GM06990 (cell line): ENCODE results near the gene MPZL3.
A peak's percentile ranks its signal among the peaks of the same experiment; 100 is the strongest.

Source experiments
- DNase-seq: peaks from one replicate; pipeline ENCODE4 v3.0.0-alpha.2; 2011; ENCODE audit not compliant: insufficient read length; ENCODE audit errors: extremely low read depth
- H3K27me3 ChIP-seq: replicated peaks from 2 replicates; pipeline ENCODE4 v1.6.0; 2011; ENCODE audit warnings: low read length; ENCODE audit not compliant: control insufficient read depth, insufficient read depth
- H3K36me3 ChIP-seq: 2 replicates; pipeline ENCODE4 v1.5.1; 2011; ENCODE audit warnings: low read length; ENCODE audit not compliant: control insufficient read depth, insufficient read depth
- H3K4me3 ChIP-seq: replicated peaks from 2 replicates; pipeline ENCODE4 v1.5.1; 2011; ENCODE audit warnings: low read depth, mild to moderate bottlenecking, control low read depth, low read length
- CTCF ChIP-seq: IDR thresholded peaks from 2 replicates; pipeline ENCODE4 v1.5.1; 2011; ENCODE audit warnings: low read length, control low read depth, mild to moderate bottlenecking, inconsistent platforms; ENCODE audit not compliant: insufficient read depth, poor library complexity, severe bottlenecking

The MPZL3 gene

GRCh38 chr11:118231461-118231860, 20.7 kb downstream of the MPZL3 start:
- no peaks in the 10 kb centered on the region for H3K36me3 ChIP-seq
- no peak overlapping the region for H3K4me3 ChIP-seq
- TF ChIP-seq CTCF: no peak
- H3K27me3 ChIP-seq: no peaks in the 10 kb centered on the region
- no peak for DNase-seq

GRCh38 chr11:118230088-118230487, 22.1 kb downstream of the MPZL3 start:
- no peak for DNase-seq
- Histone ChIP-seq H3K36me3 (no peaks in the 10 kb centered on the region), H3K27me3 (no peaks in the 10 kb centered on the region)

DNA sequence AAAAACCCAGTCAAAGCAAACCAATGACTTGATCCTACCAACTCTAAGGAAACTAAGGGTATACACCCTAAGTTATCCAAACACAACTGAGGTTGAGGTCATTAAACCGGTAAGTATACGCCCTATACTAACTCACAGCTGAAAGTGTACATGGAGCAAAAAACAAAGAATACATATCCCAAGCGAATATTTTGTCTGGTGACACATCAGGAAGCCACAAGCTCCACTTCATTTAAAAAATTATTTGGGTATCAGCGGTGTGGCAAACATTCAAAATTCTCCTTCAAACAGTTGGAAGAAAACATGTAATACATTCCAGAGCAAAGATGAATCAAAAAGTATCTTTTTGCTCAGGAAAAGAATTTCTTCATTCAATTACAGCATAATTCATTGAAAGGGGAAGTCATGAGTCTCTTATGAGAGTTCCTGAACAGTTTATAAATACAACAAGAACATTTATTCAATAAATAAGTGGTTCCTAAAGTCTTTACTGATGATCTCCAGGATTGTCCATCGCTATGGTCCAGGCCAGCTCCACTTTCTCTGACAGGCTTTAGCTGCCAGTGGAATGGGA, 22.8 kb downstream of the MPZL3 start:
- no peak overlapping the region for H3K4me3 ChIP-seq
- TF ChIP-seq CTCF: no peak
- H3K27me3 ChIP-seq: no peaks in the 10 kb centered on the region
- no peak for DNase-seq
- H3K36me3 ChIP-seq: no peaks in the 10 kb centered on the region

More at GRCh38 chr11:118230088-118230487, 22.1 kb downstream of the MPZL3 start:
- TF ChIP-seq CTCF: no peak
- H3K4me3 ChIP-seq: no peak overlapping the region

DNA sequence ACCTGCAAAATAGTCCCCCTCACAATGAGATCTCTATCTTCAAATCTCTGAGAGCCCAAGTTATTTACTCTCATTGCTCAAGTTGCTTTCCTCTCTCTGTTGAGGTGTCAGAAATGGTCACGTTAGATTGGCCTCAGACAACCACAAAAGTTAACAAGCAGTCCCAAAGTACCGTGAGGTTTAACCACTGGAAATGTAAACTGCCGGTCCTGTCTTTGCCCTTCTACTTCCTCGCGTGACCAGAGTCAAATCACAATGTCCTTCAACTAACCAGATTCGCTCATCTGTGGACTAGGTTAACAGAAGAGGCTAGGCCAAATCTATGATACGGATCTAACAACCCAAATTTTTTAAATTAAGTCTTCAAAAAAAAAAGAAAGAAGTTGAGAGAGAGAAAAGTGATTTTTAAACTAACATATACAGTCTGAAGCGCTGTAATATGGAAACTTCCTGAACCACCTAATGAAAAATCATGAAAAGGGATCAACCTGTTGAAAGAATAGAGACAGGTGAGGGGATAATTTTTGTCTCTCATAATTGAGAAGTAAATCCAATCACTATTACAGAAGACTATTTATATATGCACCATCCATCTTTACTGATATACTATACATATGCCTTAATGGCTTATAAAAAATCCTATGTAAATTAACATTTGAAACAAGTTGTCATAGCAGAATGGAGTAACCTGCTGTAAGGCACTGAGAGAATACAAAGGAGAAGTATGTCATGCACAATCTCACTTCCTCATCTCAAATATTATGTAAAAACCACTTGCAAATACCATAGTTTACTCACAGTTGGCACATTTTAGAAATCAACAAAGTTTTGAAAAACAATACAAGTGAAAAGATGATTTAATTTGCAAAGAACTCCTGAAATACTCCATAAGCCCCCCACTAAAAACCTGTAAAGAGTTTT, 24.0 kb downstream of the MPZL3 start:
- no peaks in the 10 kb centered on the region for H3K36me3 ChIP-seq
- no peak for TF ChIP-seq CTCF
- DNase-seq: peak; percentile 60
- no peak overlapping the region for H3K4me3 ChIP-seq
- H3K27me3 ChIP-seq: no peaks in the 10 kb centered on the region

DNA sequence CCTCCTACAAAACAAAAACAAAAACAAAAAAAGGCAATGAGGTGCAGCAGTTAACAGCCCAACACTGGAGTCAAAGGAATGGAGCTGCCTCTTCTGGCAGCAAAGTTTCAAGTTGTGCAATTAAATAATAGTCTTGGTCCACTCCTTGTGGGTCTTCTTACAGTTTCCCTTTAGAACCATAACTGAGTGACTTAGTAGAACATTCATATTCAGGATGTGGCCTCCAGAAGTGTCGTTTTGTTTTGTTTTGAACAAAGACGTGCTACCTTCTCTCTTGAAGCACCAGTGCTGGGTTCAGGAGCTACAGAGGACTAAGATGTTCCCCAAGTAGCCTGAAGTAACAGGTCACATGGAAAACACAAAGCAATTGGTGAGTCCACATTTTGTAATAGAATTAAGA, 25.4 kb downstream of the MPZL3 start:
- DNase-seq: no peak
- H3K4me3 ChIP-seq: no peak overlapping the region
- no peaks in the 10 kb centered on the region for H3K27me3 ChIP-seq
- H3K36me3 ChIP-seq: no peaks in the 10 kb centered on the region
- no peak for TF ChIP-seq CTCF

DNA sequence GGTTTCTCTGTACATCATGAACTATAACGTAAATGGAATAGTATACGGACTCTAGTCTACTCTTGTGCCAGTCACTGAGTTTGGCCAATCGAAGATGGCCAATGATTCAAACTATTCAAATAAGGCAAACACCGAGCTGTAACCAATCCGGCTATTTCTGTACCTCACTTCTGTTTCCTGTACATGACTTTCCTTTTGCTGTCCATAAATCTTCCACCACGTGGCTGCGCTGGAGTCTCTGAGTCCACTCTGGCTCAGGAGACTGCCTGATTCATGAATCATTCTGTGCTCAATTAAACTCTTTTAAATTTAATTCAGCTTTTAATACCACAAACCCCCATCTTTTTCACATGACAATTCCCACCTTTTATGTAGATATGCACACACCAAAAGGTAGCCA, 25.9 kb downstream of the MPZL3 start:
- Histone ChIP-seq H3K36me3 (no peaks in the 10 kb centered on the region), H3K27me3 (no peaks in the 10 kb centered on the region), H3K4me3 (no peak overlapping the region)
- TF ChIP-seq CTCF: no peak
- no peak for DNase-seq
